ENCODE results near the gene ZNF337.

DNA sequence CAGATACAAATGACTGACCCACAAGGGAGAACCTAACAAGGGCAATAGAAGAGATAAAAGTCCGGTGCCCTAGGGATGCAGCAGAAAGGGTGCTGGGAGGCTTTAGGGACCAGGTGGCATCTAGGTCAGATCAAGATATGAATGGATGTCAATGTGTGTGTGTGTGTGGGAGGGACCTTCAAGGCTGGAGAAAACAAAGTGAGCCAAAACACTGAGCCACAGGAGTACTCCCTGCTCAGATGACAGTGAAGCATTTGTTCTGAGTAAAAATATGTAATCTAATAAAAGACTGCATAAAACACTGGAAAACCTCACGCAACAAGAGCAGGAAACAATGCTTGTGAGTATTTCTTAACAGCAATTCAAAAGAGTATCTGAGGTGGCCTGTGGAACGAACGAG, 28.2 kb downstream of the ZNF337 start:
- TF ChIP-seq, protein P1, sequence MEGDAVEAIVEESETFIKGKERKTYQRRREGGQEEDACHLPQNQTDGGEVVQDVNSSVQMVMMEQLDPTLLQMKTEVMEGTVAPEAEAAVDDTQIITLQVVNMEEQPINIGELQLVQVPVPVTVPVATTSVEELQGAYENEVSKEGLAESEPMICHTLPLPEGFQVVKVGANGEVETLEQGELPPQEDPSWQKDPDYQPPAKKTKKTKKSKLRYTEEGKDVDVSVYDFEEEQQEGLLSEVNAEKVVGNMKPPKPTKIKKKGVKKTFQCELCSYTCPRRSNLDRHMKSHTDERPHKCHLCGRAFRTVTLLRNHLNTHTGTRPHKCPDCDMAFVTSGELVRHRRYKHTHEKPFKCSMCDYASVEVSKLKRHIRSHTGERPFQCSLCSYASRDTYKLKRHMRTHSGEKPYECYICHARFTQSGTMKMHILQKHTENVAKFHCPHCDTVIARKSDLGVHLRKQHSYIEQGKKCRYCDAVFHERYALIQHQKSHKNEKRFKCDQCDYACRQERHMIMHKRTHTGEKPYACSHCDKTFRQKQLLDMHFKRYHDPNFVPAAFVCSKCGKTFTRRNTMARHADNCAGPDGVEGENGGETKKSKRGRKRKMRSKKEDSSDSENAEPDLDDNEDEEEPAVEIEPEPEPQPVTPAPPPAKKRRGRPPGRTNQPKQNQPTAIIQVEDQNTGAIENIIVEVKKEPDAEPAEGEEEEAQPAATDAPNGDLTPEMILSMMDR (IDR thresholded peaks at IDR 0.05), result no peak
- TF ChIP-seq POLR2A (IDR thresholded peaks at IDR 0.05) (no peak), EP300 (IDR thresholded peaks at IDR 0.05) (no peak)

Measured in tibial nerve (tissue), 4 donors.